Measurements from ENCODE around the gene PLXND1. TPM values are rescaled to one million over a fixed set of nuclear protein-coding genes. Genes with fewer than 3 reads are reported as not detected.

The PLXND1 gene
- total RNA-seq, 4 donors from 2014 or later = 155 to 300 (median 197) TPM

DNA sequence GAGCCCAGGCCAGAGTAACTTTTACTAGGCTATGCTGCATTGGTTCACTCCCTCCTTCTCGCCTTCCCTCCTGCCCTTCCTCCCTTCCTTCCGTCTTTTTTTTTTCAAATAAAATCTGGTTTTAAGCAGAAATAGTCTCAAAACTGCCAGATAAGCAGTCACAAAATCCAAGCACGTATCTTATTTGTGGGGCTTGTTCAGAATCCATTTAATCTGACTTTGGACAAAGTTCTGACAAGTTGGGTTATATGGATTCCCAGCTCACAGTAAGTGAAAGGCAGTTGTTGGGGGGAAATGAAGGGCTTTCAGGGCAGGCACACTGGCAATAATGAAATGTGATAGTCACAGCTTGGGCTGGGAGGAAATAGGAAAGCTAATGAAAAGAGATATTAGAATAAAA, 32.0 kb upstream of the PLXND1 start:
- Histone ChIP-seq H3K9me3 (no peaks in the 10 kb centered on the region), H3K27me3 (no peaks in the 10 kb centered on the region), H3K4me3 (no peak overlapping the region), H3K27ac (no peak overlapping the region), H3K36me3 (no peaks in the 10 kb centered on the region), H3K4me1 (no peaks in the 10 kb centered on the region)
- 72 to 75% methylated on average over 3 of the region's 3 CpGs for WGBS, 2 donors
- TF ChIP-seq EP300 (IDR thresholded peaks at IDR 0.05) (no peak), POLR2A (IDR thresholded peaks at IDR 0.05) (no peak), CTCF (IDR thresholded peaks at IDR 0.05) (no peak)
- DNase-seq (ENCODE audit: low spot score in 2 of 2) = no peak

GRCh38 chr3:129636082-129636481, 29.6 kb upstream of the PLXND1 start:
- H3K27me3 ChIP-seq = no peaks in the 10 kb centered on the region
- no peak overlapping the region for H3K27ac ChIP-seq
- DNase-seq (ENCODE audit: low spot score in 2 of 2) = no peak
- no peak overlapping the region for H3K4me3 ChIP-seq
- H3K4me1 ChIP-seq = no peaks in the 10 kb centered on the region
- no peaks in the 10 kb centered on the region for H3K9me3 ChIP-seq
- WGBS, 2 donors = 89 to 92% methylated on average over 3 of the region's 3 CpGs
- TF ChIP-seq CTCF (IDR thresholded peaks at IDR 0.05) (no peak), EP300 (IDR thresholded peaks at IDR 0.05) (no peak), POLR2A (IDR thresholded peaks at IDR 0.05) (no peak)
- no peaks in the 10 kb centered on the region for H3K36me3 ChIP-seq

GRCh38 chr3:129635656-129636055, 29.2 kb upstream of the PLXND1 start:
- Histone ChIP-seq H3K27ac (no peak overlapping the region), H3K36me3 (no peaks in the 10 kb centered on the region), H3K27me3 (no peaks in the 10 kb centered on the region), H3K9me3 (no peaks in the 10 kb centered on the region), H3K4me1 (no peaks in the 10 kb centered on the region), H3K4me3 (no peak overlapping the region)
- TF ChIP-seq CTCF (IDR thresholded peaks at IDR 0.05) (no peak), EP300 (IDR thresholded peaks at IDR 0.05) (no peak), POLR2A (IDR thresholded peaks at IDR 0.05) (no peak)
- 95% methylated on average over 4 of the region's 4 CpGs for WGBS, 2 donors
- no peak for DNase-seq (ENCODE audit: low spot score in 2 of 2)

DNA sequence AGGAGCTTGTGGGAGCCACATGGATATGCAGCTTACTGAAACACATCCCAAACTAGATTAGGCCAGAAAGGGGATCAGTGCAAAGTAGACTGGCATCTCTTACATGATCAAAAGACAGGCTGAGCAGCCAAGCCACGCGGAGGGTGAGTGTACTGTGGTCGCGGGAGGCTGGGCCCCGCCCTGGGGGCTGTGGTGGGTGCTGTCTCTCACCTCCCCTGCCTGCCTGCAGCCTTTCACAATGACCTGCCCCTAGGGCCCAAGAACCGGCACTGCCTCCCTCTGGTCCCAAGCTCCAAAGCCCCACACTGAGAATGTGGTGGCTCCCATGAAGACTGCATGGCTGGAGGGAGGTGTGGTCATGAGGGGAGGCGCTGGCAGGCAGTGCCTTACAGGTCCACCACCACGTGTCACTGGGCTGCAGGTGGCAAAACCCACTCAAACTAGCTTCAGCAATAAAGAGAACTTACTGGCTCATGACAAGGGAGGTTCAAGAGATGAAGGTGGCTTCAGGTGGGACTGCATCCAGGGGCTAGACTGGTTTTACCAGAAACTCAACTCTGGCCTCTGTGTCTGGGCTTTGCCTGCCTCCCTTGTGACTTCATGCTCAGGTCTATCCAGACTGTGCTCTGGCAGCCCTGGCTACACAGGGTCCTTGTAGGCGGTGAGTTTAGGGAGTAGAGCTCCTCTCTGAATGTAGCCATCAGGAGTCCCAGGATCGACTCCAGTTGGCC, 27.4 kb upstream of the PLXND1 start:
- Histone ChIP-seq H3K36me3 (no peaks in the 10 kb centered on the region), H3K9me3 (no peaks in the 10 kb centered on the region), H3K27me3 (no peaks in the 10 kb centered on the region), H3K4me3 (no peak overlapping the region), H3K27ac (no peak overlapping the region), H3K4me1 (peaks cover 0 to 2% (median 0%) of the 10 kb centered on the region in 4 donors)
- DNase-seq (ENCODE audit: low spot score in 2 of 2) = no peak
- 85 to 88% methylated on average over 8 to 9 of the region's 10 CpGs for WGBS, 2 donors
- TF ChIP-seq EP300 (IDR thresholded peaks at IDR 0.05) (no peak), CTCF (IDR thresholded peaks at IDR 0.05) (no peak), POLR2A (IDR thresholded peaks at IDR 0.05) (no peak)

- WGBS, 2 donors = 75 to 82% methylated on average over 3 to 4 of the region's 10 CpGs
Measured at GRCh38 chr3:129632977-129633376, 26.5 kb upstream of the PLXND1 start.

More at GRCh38 chr3:129632977-129633376, 26.5 kb upstream of the PLXND1 start:
- peaks cover 0 to 11% (median 4%) of the 10 kb centered on the region in 4 donors for H3K4me1 ChIP-seq
- no peak overlapping the region for H3K4me3 ChIP-seq
- TF ChIP-seq EP300 (IDR thresholded peaks at IDR 0.05) = no peak
- no peak for TF ChIP-seq POLR2A (IDR thresholded peaks at IDR 0.05)
- DNase-seq (ENCODE audit: low spot score in 2 of 2) = no peak
- no peaks in the 10 kb centered on the region for H3K9me3 ChIP-seq
- H3K36me3 ChIP-seq = no peaks in the 10 kb centered on the region
- no peaks in the 10 kb centered on the region for H3K27me3 ChIP-seq
- no peak overlapping the region for H3K27ac ChIP-seq

All from tibial nerve (tissue), 4 donors.